Measurements from ENCODE around the gene SAXO1.

SAXO1 gene

DNA sequence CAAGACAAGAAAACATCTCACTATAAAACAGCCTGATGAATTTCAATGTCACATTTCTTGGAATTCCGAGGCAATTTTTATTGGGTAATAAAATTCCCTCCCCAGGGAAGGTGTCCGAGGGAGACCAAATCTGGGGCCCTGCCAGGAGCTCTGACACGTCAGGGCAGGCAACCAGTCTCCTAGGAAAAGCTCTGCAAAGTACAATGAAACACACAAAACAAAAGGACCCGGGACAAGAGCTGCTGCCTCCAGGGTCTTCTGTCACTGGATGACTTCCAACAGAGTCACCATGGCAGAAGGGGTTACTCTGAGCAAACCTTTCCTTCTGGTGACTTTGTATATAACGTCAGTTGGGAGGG, 50.8 kb downstream of the SAXO1 start:
- H3K4me1 ChIP-seq (ENCODE audit: control insufficient read depth, insufficient read depth, low read length, unreplicated experiment): peaks cover 7% of the 10 kb centered on the region
- H3K4me3 ChIP-seq (ENCODE audit: low read depth, low read length): no peak overlapping the region
- no peaks in the 10 kb centered on the region for H3K36me3 ChIP-seq (ENCODE audit: insufficient read depth, low read length)
- H3K27ac ChIP-seq (ENCODE audit: low read depth, low read length): no peak overlapping the region
- no peaks in the 10 kb centered on the region for H3K79me2 ChIP-seq (ENCODE audit: control insufficient read depth, insufficient read depth, low read length, unreplicated experiment)
- H2AFZ ChIP-seq (ENCODE audit: low read length, unreplicated experiment): no peak overlapping the region
- no peaks in the 10 kb centered on the region for H3K27me3 ChIP-seq (ENCODE audit: insufficient read depth, low read length)

DNA sequence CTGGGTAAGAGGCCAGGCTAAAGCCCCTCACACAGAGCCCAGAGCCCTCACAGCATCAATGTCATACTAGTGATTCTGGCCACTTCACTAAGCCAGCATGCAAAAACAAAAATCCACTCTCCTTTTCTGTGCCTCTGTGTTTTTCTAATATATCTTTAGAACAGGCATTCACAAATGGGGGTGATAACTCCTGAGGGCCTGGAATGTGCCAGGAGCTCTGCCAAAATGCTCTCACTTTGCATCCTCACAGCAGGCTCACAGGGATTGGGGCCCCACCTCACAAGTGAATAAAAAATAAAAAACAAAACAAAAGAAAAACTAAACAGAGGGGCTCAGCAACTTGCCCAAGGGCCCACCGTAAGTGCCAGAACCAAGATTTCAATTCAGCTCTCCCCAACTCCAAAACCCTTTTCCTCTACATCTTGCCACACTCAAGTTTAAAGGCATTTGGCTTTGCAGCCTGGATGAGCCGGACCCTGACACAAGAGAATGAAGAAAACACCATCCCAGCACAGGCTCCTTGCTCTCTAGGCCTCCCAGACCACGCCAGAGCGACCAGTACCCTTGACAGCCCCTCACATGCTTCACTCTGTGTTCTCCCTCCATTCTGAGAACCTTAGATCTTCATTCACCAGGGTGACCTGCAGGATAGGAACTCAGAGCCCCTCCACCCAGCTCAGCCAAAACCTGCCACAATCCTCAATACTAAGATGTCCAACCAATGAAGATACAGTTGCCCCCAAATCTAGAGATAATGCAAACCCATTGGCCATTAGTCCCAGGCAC, 51.3 kb downstream of the SAXO1 start:
- Histone ChIP-seq H3K4me1 (ENCODE audit: control insufficient read depth, insufficient read depth, low read length, unreplicated experiment) (peaks cover 11% of the 10 kb centered on the region), H3K27me3 (ENCODE audit: insufficient read depth, low read length) (no peaks in the 10 kb centered on the region), H3K27ac (ENCODE audit: low read depth, low read length) (no peak overlapping the region), H3K36me3 (ENCODE audit: insufficient read depth, low read length) (no peaks in the 10 kb centered on the region), H3K79me2 (ENCODE audit: control insufficient read depth, insufficient read depth, low read length, unreplicated experiment) (no peaks in the 10 kb centered on the region), H3K4me3 (ENCODE audit: low read depth, low read length) (no peak overlapping the region), H2AFZ (ENCODE audit: low read length, unreplicated experiment) (no peak overlapping the region)

DNA sequence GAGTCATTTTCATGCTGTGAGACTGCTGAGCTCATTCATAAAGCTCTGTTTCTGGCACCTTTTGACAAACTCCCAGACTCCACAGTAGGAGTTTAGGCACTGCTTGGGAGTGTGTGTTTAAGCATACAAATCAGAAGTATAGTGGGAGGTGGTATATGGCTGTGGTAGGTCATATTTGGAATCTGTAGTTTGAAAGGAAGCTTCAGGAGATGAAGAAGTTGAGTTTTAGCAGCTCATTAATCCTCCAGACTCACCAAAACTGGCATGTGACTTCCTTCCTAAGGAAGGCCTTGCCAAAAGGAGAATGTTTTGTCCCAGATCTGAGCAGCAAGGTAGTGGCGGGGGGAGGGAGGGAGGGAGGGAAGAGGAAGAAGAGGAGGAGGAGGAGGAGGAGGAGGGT, 52.8 kb downstream of the SAXO1 start:
- H3K4me3 ChIP-seq (ENCODE audit: low read depth, low read length): no peak overlapping the region
- no peak overlapping the region for H3K27ac ChIP-seq (ENCODE audit: low read depth, low read length)
- H2AFZ ChIP-seq (ENCODE audit: low read length, unreplicated experiment): no peak overlapping the region
- no peaks in the 10 kb centered on the region for H3K27me3 ChIP-seq (ENCODE audit: insufficient read depth, low read length)
- H3K79me2 ChIP-seq (ENCODE audit: control insufficient read depth, insufficient read depth, low read length, unreplicated experiment): no peaks in the 10 kb centered on the region
- H3K4me1 ChIP-seq (ENCODE audit: control insufficient read depth, insufficient read depth, low read length, unreplicated experiment): peaks cover 11% of the 10 kb centered on the region
- H3K36me3 ChIP-seq (ENCODE audit: insufficient read depth, low read length): no peaks in the 10 kb centered on the region

DNA sequence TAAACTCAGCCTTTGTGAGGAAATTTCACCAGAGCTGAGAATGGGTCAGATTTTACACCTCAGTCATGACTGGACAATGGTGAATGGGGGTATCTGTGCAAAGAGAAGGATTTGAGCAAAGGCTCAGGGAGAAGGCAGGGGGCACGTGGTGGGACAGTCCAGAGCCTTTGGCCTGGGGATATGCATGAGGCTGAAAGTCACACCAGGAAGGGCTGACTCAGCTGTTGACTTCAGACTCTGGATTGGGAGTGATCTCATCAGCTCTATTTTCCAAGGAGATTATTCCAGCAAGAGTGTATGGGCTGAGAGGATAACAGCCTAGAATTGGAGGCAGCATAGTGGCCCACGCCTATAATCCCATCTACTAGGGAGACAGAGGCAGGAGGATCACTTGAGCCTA, 53.6 kb downstream of the SAXO1 start:
- Histone ChIP-seq H3K36me3 (ENCODE audit: insufficient read depth, low read length) (no peaks in the 10 kb centered on the region), H3K4me1 (ENCODE audit: control insufficient read depth, insufficient read depth, low read length, unreplicated experiment) (peaks cover 11% of the 10 kb centered on the region), H3K27me3 (ENCODE audit: insufficient read depth, low read length) (no peaks in the 10 kb centered on the region), H3K27ac (ENCODE audit: low read depth, low read length) (no peak overlapping the region), H2AFZ (ENCODE audit: low read length, unreplicated experiment) (no peak overlapping the region), H3K4me3 (ENCODE audit: low read depth, low read length) (no peak overlapping the region), H3K79me2 (ENCODE audit: control insufficient read depth, insufficient read depth, low read length, unreplicated experiment) (no peaks in the 10 kb centered on the region)

DNA sequence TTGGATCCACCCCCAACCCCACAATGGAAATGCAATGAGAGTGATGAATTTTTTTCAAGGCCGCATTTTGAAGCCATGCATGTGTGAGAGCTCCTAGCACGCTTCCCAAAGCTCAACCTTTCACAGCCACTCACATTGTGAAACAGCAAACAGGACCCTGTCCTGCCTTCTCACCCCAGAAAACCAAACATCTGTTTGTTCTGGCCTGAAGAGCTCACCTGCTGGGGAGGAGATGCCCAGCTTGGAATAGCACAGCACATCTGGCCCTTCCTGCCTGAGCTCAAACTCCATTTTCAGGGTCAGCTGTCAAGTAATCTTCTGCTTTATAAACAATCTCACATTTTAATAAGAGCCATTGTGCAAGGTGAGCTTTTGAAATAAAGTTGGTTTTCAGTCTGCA, 54.8 kb downstream of the SAXO1 start:
- no peaks in the 10 kb centered on the region for H3K79me2 ChIP-seq (ENCODE audit: control insufficient read depth, insufficient read depth, low read length, unreplicated experiment)
- no peak overlapping the region for H2AFZ ChIP-seq (ENCODE audit: low read length, unreplicated experiment)
- H3K27ac ChIP-seq (ENCODE audit: low read depth, low read length): no peak overlapping the region

DNA sequence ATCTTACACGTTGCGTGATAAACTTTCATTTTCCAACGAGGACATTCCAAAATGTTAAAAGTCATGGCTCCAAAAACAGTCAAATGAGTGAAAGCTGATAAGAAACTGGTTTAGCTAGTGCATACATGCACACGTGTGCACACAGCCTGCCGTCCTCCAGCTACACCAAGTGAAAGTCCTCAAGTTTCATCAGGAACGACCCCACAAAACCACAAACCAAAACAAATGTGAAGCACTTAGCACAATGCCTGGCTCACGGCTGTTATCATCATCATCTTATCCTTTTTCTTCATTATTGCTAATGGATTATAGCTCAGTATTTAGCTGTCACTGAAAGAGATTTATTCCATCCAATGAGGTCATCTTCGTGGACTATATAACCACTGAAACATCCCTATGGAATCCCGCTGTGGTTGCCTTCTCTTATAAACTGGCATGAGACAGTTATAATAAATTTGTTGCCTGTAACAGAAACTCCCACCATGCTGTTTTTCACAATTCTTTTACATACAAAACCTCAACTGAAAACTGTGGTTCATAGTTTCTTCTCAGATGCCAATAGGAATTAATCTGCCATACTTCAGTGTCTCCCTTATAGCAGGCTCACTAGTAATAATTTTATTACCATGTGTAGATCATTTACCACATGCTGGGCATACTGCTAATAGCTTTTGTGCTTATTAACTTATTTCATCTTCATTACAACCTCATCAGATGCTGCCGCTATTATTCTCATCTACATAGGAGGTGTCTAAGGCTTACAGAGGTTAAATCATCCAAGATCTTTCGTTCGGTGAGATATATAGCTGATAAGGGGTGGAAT, 56.1 kb downstream of the SAXO1 start:
- Histone ChIP-seq H3K27ac (ENCODE audit: low read depth, low read length) (no peak overlapping the region), H2AFZ (ENCODE audit: low read length, unreplicated experiment) (peak overlapping the region; percentile 70), H3K4me1 (ENCODE audit: control insufficient read depth, insufficient read depth, low read length, unreplicated experiment) (peaks cover 11% of the 10 kb centered on the region), H3K36me3 (ENCODE audit: insufficient read depth, low read length) (no peaks in the 10 kb centered on the region), H3K4me3 (ENCODE audit: low read depth, low read length) (peak overlapping the region; percentile 71), H3K27me3 (ENCODE audit: insufficient read depth, low read length) (peaks cover 16% of the 10 kb centered on the region), H3K79me2 (ENCODE audit: control insufficient read depth, insufficient read depth, low read length, unreplicated experiment) (no peaks in the 10 kb centered on the region)

More for the DNA sequence above, 54.8 kb downstream of the SAXO1 start:
- H3K27me3 ChIP-seq (ENCODE audit: insufficient read depth, low read length): peaks cover 4% of the 10 kb centered on the region; the same call in 1 of the 2 replicates
- H3K36me3 ChIP-seq (ENCODE audit: insufficient read depth, low read length): no peaks in the 10 kb centered on the region
- H3K4me3 ChIP-seq (ENCODE audit: low read depth, low read length): no peak overlapping the region
- peaks cover 11% of the 10 kb centered on the region for H3K4me1 ChIP-seq (ENCODE audit: control insufficient read depth, insufficient read depth, low read length, unreplicated experiment)

DNA sequence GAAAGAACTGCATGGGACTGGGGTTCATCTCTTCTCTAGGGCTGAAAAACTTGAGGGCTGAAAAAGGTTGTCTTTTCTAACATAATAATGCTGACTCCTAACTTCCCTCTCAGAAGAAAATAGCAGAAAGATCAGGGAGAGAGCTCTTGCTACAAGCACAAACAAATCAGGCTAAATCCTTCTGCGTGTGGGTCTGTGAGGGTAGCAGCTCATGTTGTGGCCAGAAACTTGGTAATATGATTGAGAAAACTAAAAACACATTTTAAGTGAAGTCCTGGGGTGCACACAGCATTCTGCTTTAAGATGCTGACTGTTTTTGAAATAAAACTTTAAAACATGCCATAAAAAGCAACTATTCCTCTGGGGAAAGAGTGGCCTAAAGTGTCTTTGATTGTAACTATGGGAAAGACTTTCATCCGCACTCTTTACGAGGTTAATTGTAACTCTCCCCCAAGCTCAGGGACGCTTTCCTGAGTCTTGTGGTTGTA, 56.7 kb downstream of the SAXO1 start:
- Histone ChIP-seq H2AFZ (ENCODE audit: low read length, unreplicated experiment) (peak overlapping the region; percentile 70), H3K4me3 (ENCODE audit: low read depth, low read length) (peak overlapping the region; percentile 71), H3K4me1 (ENCODE audit: control insufficient read depth, insufficient read depth, low read length, unreplicated experiment) (peaks cover 11% of the 10 kb centered on the region), H3K79me2 (ENCODE audit: control insufficient read depth, insufficient read depth, low read length, unreplicated experiment) (no peaks in the 10 kb centered on the region), H3K27ac (ENCODE audit: low read depth, low read length) (peak overlapping the region; percentile 8; the same call in 1 of the 2 replicates), H3K27me3 (ENCODE audit: insufficient read depth, low read length) (peaks cover 23% of the 10 kb centered on the region), H3K36me3 (ENCODE audit: insufficient read depth, low read length) (no peaks in the 10 kb centered on the region)

DNA sequence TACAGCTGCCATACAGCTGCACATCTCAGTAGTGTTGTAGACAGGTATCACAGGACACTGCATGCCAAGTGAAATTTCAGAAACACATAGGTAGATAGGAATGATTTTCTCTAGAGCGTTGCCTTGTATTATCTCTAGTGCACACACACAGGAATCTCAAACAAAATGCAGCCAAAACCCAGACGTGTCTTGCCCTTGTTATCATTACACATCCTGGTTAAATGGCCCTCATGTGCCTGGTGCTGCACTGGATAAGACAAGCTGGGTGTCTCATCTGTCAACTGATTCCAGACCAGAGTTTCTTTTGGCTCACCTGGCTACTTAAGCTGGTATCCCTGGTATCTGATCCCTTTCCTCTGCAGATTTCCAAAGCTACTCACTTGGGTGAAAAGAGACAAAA, 59.7 kb downstream of the SAXO1 start:
- H3K36me3 ChIP-seq (ENCODE audit: insufficient read depth, low read length): no peaks in the 10 kb centered on the region
- H3K27ac ChIP-seq (ENCODE audit: low read depth, low read length): no peak overlapping the region
- H3K79me2 ChIP-seq (ENCODE audit: control insufficient read depth, insufficient read depth, low read length, unreplicated experiment): no peaks in the 10 kb centered on the region
- H3K4me3 ChIP-seq (ENCODE audit: low read depth, low read length): no peak overlapping the region
- H2AFZ ChIP-seq (ENCODE audit: low read length, unreplicated experiment): no peak overlapping the region
- peaks cover 42% of the 10 kb centered on the region for H3K27me3 ChIP-seq (ENCODE audit: insufficient read depth, low read length)
- peaks cover 6% of the 10 kb centered on the region for H3K4me1 ChIP-seq (ENCODE audit: control insufficient read depth, insufficient read depth, low read length, unreplicated experiment)

DNA sequence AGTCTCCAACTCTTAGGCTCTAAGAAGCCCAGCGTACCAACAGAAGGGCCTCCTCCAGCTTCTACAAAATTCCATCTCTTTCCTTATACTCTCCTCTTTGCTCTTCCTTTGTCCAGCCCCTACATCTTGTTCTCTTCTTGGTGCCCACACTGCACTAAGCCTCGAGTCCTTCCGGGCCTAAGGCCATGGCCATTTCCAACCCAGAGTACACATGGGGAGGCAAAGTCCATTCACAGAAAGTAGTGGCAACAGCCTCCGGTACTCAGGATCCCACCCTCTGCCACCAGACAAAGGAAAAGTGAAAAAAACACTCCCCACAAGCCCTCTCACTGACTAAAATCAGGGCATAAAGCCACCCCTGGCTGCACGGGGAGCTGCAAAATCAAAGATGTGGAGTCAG, 60.3 kb downstream of the SAXO1 start:
- H2AFZ ChIP-seq (ENCODE audit: low read length, unreplicated experiment): no peak overlapping the region
- no peaks in the 10 kb centered on the region for H3K36me3 ChIP-seq (ENCODE audit: insufficient read depth, low read length)
- H3K4me3 ChIP-seq (ENCODE audit: low read depth, low read length): no peak overlapping the region
- no peak overlapping the region for H3K27ac ChIP-seq (ENCODE audit: low read depth, low read length)
- H3K27me3 ChIP-seq (ENCODE audit: insufficient read depth, low read length): peaks cover 42% of the 10 kb centered on the region
- H3K79me2 ChIP-seq (ENCODE audit: control insufficient read depth, insufficient read depth, low read length, unreplicated experiment): no peaks in the 10 kb centered on the region
- H3K4me1 ChIP-seq (ENCODE audit: control insufficient read depth, insufficient read depth, low read length, unreplicated experiment): peaks cover 6% of the 10 kb centered on the region

DNA sequence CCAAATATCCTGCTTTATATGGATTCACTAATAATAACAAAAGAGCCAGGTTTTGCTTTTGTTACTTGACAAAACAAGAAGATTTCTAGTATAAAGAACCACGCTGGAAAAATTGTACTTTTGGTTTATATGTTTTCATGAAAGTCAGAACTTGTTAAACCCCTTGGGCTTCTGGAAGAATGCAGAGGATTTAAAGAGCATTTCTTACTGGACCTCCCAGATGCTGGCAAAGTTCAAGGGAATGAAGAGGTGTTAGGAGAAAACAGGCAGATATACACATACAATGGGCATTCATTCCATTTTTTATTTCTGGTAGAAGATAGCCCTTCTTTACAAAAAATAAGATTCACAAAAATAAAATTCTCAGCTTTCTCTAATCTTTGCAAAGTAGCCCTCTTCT, 61.1 kb downstream of the SAXO1 start:
- Histone ChIP-seq H2AFZ (ENCODE audit: low read length, unreplicated experiment) (no peak overlapping the region), H3K4me1 (ENCODE audit: control insufficient read depth, insufficient read depth, low read length, unreplicated experiment) (peaks cover under 1% of the 10 kb centered on the region), H3K79me2 (ENCODE audit: control insufficient read depth, insufficient read depth, low read length, unreplicated experiment) (no peaks in the 10 kb centered on the region), H3K36me3 (ENCODE audit: insufficient read depth, low read length) (no peaks in the 10 kb centered on the region), H3K27ac (ENCODE audit: low read depth, low read length) (no peak overlapping the region), H3K4me3 (ENCODE audit: low read depth, low read length) (no peak overlapping the region), H3K27me3 (ENCODE audit: insufficient read depth, low read length) (peaks cover 43% of the 10 kb centered on the region)
